GM12891 (cell line): ENCODE measurements around the gene NRIP1.

ENCODE experiments used
- POLR2A ChIP-seq: IDR thresholded peaks from 2 replicates; pipeline ENCODE4 v1.6.1; 2011; ENCODE audit warnings: low read depth, low read length, control low read depth
- POLR2AphosphoS5 ChIP-seq: IDR thresholded peaks from 2 replicates; pipeline ENCODE4 v1.6.1; 2011; ENCODE audit warnings: low read depth, low read length, control low read depth

GRCh38 chr21:14962217-14962616 lies 102.6 kb downstream of the NRIP1 start:
- TF ChIP-seq POLR2A (no peak), POLR2AphosphoS5 (no peak)
